A549 (cell line): ENCODE results near the gene ZBTB47. TPM values are rescaled to one million over a fixed set of nuclear protein-coding genes. Genes with fewer than 3 reads are reported as not detected.

ENCODE experiments used
- EP300 ChIP-seq, 2 experiments: fragments of >200 bp; sonication (Bioruptor Twin); formaldehyde crosslinking; IDR thresholded peaks; 2 replicates in 1 of 2; 3 replicates in 1 of 2; pipeline ENCODE4 v1.6.1; 2016 to 2017
- NR3C1 ChIP-seq: fragments of >200 bp; sonication (Bioruptor Twin); formaldehyde crosslinking; IDR thresholded peaks from 3 replicates; pipeline ENCODE4 v1.6.1; 2017
- ZSCAN20 ChIP-seq: fragments of 250-450 bp; sonication (Bioruptor Pico); IDR thresholded peaks from 2 replicates; pipeline ENCODE4 v1.8.0; 2022; ENCODE audit warnings: mild to moderate bottlenecking, moderate library complexity
- polyA plus RNA-seq, 4 experiments: library from polyadenylated mRNA; depleted of rRNA in 3 of 4; stranded (reverse); fragments of >200 nt; fragmentation: RNase III in 1 of 4; extraction: RNeasy Plus Mini Kit Qiagen cat#74134 plus additional on column Dnase treatment in 1 of 4; gene quantifications; 2 replicates in 3 of 4; 3 replicates in 1 of 4; pipeline ENCODE4 v1.2.3, GENCODE V29; 2011 to 2017
- TF ChIP-seq, protein P1 (sequence below): fragments of 250-450 bp; sonication (Bioruptor Pico); IDR thresholded peaks from 2 replicates; pipeline ENCODE4 v1.5.0; 2021; ENCODE audit warnings: mild to moderate bottlenecking, moderate library complexity, borderline replicate concordance

ZBTB47 gene
- polyA plus RNA-seq, 2 of the 4 experiments (the other 2 are of a cell fraction) = 2.5 to 6.8 TPM

DNA sequence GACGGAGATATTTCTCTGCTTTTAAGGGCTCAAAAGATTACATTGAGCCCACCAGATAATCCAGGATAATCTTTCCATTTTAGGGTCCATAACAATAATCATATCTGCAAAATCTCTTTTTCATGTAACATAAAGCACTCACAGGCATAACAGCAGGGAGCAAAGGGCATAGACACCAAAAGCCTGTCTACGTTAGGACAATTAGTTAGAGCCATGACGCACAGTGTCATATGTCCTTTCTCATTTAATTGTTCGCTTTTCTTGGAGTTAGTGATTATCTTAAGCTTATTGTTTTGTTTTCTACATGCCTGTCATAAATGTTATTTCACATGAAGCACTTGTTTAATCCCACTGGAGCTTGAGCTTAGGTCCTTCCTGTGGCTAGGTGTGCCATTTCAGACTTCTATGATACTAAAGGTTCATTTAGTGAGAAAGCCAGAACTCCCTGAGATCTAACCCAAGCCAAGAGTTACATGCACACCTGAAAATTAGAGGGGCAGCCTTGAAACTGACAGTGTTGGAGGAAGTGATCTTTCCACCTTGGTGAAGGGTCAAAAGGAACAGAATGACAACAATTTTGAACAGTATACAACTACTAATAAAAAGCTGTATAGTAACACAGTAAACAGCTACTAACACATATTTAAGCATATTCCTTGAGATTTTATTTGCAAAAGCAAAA, 60.8 kb downstream of the ZBTB47 start (continued):
- TF ChIP-seq, protein P1, sequence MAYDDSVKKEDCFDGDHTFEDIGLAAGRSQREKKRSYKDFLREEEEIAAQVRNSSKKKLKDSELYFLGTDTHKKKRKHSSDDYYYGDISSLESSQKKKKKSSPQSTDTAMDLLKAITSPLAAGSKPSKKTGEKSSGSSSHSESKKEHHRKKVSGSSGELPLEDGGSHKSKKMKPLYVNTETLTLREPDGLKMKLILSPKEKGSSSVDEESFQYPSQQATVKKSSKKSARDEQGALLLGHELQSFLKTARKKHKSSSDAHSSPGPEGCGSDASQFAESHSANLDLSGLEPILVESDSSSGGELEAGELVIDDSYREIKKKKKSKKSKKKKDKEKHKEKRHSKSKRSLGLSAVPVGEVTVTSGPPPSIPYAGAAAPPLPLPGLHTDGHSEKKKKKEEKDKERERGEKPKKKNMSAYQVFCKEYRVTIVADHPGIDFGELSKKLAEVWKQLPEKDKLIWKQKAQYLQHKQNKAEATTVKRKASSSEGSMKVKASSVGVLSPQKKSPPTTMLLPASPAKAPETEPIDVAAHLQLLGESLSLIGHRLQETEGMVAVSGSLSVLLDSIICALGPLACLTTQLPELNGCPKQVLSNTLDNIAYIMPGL = no peak
- no peak for TF ChIP-seq NR3C1
- no peak for TF ChIP-seq EP300 (IDR thresholded peaks at IDR 0.05)
- no peak for TF ChIP-seq ZSCAN20 (CRISPR knock-in tag)

Other genes starting within 250 kb of the ZBTB47 start
- not detected in 2 replicates for gene LYZL4, start 243.1 kb upstream of the ZBTB47 start, polyA plus RNA-seq (2011; rRNA removed)
- not detected in 3 replicates for gene LYZL4, start 243.1 kb upstream of the ZBTB47 start, polyA plus RNA-seq (2017; fragmentation: RNase III; extraction: RNeasy Plus Mini Kit Qiagen cat#74134 plus additional on column Dnase treatment)
- gene VIPR1, start 151.1 kb upstream of the ZBTB47 start, polyA plus RNA-seq (2011; rRNA removed) = 0.17 and 0.26 TPM in 2 replicates
- 0.37 to 0.80 TPM (median 0.49 TPM) in 3 replicates for gene VIPR1, start 151.1 kb upstream of the ZBTB47 start, polyA plus RNA-seq (2017; fragmentation: RNase III; extraction: RNeasy Plus Mini Kit Qiagen cat#74134 plus additional on column Dnase treatment)
- 36.2 and 41.5 TPM in 2 replicates for gene SEC22C, start 71.7 kb upstream of the ZBTB47 start, polyA plus RNA-seq (2011; rRNA removed)
- gene SEC22C, start 71.7 kb upstream of the ZBTB47 start, polyA plus RNA-seq (2017; fragmentation: RNase III; extraction: RNeasy Plus Mini Kit Qiagen cat#74134 plus additional on column Dnase treatment) = 29.8 to 32.9 TPM (median 31.0 TPM) in 3 replicates
- gene SS18L2, start 62.8 kb upstream of the ZBTB47 start, polyA plus RNA-seq (2011; rRNA removed) = 30.9 and 33.8 TPM in 2 replicates
- gene SS18L2, start 62.8 kb upstream of the ZBTB47 start, polyA plus RNA-seq (2017; fragmentation: RNase III; extraction: RNeasy Plus Mini Kit Qiagen cat#74134 plus additional on column Dnase treatment) = 21.8 to 27.6 TPM (median 24.0 TPM) in 3 replicates
- 37.0 and 49.3 TPM in 2 replicates for gene NKTR, start 53.0 kb upstream of the ZBTB47 start, polyA plus RNA-seq (2011; rRNA removed)
- gene NKTR, start 53.0 kb upstream of the ZBTB47 start, polyA plus RNA-seq (2017; fragmentation: RNase III; extraction: RNeasy Plus Mini Kit Qiagen cat#74134 plus additional on column Dnase treatment) = 16.2 to 17.8 TPM (median 17.7 TPM) in 3 replicates
- gene KLHL40, start 31.8 kb downstream of the ZBTB47 start, polyA plus RNA-seq (2011; rRNA removed) = not detected in 2 replicates
- not detected in 3 replicates for gene KLHL40, start 31.8 kb downstream of the ZBTB47 start, polyA plus RNA-seq (2017; fragmentation: RNase III; extraction: RNeasy Plus Mini Kit Qiagen cat#74134 plus additional on column Dnase treatment)
- gene HHATL, start 49.1 kb downstream of the ZBTB47 start, polyA plus RNA-seq (2011; rRNA removed) = not detected in 2 replicates
- not detected in 3 replicates for gene HHATL, start 49.1 kb downstream of the ZBTB47 start, polyA plus RNA-seq (2017; fragmentation: RNase III; extraction: RNeasy Plus Mini Kit Qiagen cat#74134 plus additional on column Dnase treatment)
- gene CCDC13, start 119.6 kb downstream of the ZBTB47 start, polyA plus RNA-seq (2011; rRNA removed) = 0.47 and 0.49 TPM in 2 replicates
- gene CCDC13, start 119.6 kb downstream of the ZBTB47 start, polyA plus RNA-seq (2017; fragmentation: RNase III; extraction: RNeasy Plus Mini Kit Qiagen cat#74134 plus additional on column Dnase treatment) = 0.33 to 0.54 TPM (median 0.41 TPM) in 3 replicates
- gene HIGD1A, start 150.8 kb downstream of the ZBTB47 start, polyA plus RNA-seq (2011; rRNA removed) = 104 and 158 TPM in 2 replicates
- gene HIGD1A, start 150.8 kb downstream of the ZBTB47 start, polyA plus RNA-seq (2017; fragmentation: RNase III; extraction: RNeasy Plus Mini Kit Qiagen cat#74134 plus additional on column Dnase treatment) = 137 to 147 TPM (median 146 TPM) in 3 replicates
- 0.06 and 0.16 TPM in 2 replicates for gene ACKR2, start 155.7 kb downstream of the ZBTB47 start, polyA plus RNA-seq (2011; rRNA removed)
- gene ACKR2, start 155.7 kb downstream of the ZBTB47 start, polyA plus RNA-seq (2017; fragmentation: RNase III; extraction: RNeasy Plus Mini Kit Qiagen cat#74134 plus additional on column Dnase treatment) = 0.05 TPM in 1 of 3 replicates, not detected in the others
- not detected in 2 replicates for gene CYP8B1, start 222.2 kb downstream of the ZBTB47 start, polyA plus RNA-seq (2011; rRNA removed)
- not detected in 3 replicates for gene CYP8B1, start 222.2 kb downstream of the ZBTB47 start, polyA plus RNA-seq (2017; fragmentation: RNase III; extraction: RNeasy Plus Mini Kit Qiagen cat#74134 plus additional on column Dnase treatment)